MM.1S (cell line): Measurements from ENCODE around the gene SIAH1.

Experiments used
- EZH2 ChIP-seq: fragments of 300-600 bp; sonication (generic); optimal IDR thresholded peaks from 2 replicates; pipeline ENCODE3; 2017; ENCODE audit warnings: low read depth, mild to moderate bottlenecking, antibody characterized with exemption, low read length, mixed read lengths
- TF ChIP-seq, protein P1 (sequence below): fragments of 300-600 bp; sonication (generic); IDR thresholded peaks from 2 replicates; pipeline ENCODE4 v1.5.1; 2016; ENCODE audit warnings: antibody characterized with exemption, low read length, mixed read lengths

DNA sequence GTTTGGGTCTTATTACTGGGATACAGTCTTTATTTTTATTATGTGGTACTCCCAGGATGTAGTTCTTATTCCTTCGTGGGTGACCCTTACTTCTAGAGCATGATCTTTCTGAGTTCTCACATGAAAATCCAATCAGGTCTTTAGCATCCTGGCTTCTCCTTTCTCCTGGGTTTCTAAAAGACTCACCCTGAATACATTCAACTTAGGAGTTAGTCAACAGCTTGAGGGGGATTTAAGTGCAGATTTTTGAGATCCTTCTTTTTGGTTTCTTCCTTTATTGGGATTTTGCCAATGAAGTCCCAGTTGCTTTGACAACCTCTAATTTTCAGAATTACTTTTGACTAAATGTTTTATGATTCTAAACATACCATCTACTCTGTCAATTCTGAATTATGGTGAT, 68.2 kb downstream of the SIAH1 start:
- TF ChIP-seq, protein P1, sequence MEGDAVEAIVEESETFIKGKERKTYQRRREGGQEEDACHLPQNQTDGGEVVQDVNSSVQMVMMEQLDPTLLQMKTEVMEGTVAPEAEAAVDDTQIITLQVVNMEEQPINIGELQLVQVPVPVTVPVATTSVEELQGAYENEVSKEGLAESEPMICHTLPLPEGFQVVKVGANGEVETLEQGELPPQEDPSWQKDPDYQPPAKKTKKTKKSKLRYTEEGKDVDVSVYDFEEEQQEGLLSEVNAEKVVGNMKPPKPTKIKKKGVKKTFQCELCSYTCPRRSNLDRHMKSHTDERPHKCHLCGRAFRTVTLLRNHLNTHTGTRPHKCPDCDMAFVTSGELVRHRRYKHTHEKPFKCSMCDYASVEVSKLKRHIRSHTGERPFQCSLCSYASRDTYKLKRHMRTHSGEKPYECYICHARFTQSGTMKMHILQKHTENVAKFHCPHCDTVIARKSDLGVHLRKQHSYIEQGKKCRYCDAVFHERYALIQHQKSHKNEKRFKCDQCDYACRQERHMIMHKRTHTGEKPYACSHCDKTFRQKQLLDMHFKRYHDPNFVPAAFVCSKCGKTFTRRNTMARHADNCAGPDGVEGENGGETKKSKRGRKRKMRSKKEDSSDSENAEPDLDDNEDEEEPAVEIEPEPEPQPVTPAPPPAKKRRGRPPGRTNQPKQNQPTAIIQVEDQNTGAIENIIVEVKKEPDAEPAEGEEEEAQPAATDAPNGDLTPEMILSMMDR, result no peak
- TF ChIP-seq EZH2, result no peak
